ENCODE measurements around the gene S100A11.

The S100A11 gene

GRCh38 chr1:151984313-151984956 lies 52.4 kb downstream of the S100A11 start:
- DNase-seq (ENCODE audit: low read depth), result no peak

Measured in stimulated activated CD8-positive, alpha-beta memory T cell treated with anti-CD3 and anti-CD28 coated beads, Interleukin-15, amount 100 ng/mL, for 1 hour (primary cell).